Measurements from ENCODE around the gene DMRTA1. TPM values are rescaled to one million over a fixed set of nuclear protein-coding genes. Genes with fewer than 3 reads are reported as not detected.

Gene DMRTA1
- total RNA-seq, 2 donors from 2014 or later: 4.6 to 5.6 TPM

DNA sequence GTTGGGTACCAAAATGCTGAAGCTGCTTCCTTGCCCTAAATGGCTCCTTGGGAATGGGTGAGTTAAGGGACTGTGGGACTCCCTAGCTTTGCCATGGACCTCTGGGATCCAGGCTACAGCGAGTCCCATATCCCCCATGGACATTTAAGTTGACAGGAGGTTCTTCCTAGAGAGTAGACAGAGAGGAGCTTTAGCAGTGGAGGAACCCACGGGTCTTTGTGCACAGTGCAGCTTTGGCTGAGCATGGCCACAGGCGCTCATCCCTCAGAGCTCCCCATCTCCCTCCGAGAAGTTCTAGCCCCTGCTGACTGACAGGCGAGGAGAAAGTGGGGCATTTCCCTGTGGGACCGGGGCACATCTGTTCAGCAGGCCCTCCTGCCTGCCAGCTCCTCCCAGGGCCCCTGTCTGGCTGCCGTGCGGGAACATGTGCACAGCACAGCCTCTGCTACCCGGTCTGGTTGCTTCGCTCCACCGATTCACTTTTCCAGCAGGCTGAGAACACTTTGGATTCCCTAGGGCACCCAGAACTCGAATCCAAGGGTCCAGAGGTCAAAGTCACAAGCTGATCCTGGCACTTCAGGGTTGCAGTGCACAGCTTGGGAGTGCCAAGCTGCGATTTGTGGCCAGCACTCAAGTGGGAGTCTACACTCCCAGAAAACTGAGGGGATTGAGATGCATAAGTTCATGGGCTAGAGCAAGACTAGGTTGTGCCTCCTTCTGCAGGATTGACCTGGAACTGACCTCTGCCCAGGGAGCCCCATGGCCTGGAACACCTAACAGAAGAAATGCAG, 40.6 kb upstream of the DMRTA1 start:
- Histone ChIP-seq H3K36me3 (ENCODE audit: control insufficient read depth, insufficient read depth, low read length) (no peaks in the 10 kb centered on the region), H3K4me1 (ENCODE audit: control insufficient read depth, insufficient read depth, low read length) (no peaks in the 10 kb centered on the region), H3K9me3 (ENCODE audit: control insufficient read depth, low read length) (no peaks in the 10 kb centered on the region), H3K27ac (ENCODE audit: low read depth, low read length) (no peak overlapping the region), H3K9ac (ENCODE audit: extremely low read depth, low read length, poor library complexity, severe bottlenecking) (no peak overlapping the region), H3K27me3 (ENCODE audit: control insufficient read depth, insufficient read depth, low read length, poor library complexity, severe bottlenecking) (no peaks in the 10 kb centered on the region), H3K4me3 (ENCODE audit: low read length) (no peak overlapping the region)
- Mint-ChIP-seq H3K4me3 (no peak overlapping the region), H3K9me3 (no peaks in the 10 kb centered on the region), H3K27me3 (ENCODE audit: insufficient read depth) (no peaks in the 10 kb centered on the region), H3K27ac (no peak overlapping the region), H3K36me3 (ENCODE audit: low read depth) (no peaks in the 10 kb centered on the region), H3K4me1 (no peaks in the 10 kb centered on the region)
- DNase-seq: no peak
- TF ChIP-seq CTCF (conservative IDR thresholded peaks at IDR 0.05): no peak
- WGBS, 2 experiments (ENCODE audit: insufficient coverage in 1 of 2, insufficient read length in 1 of 2): 92 to 93% methylated on average over 9 to 13 of the region's 13 CpGs

DNA sequence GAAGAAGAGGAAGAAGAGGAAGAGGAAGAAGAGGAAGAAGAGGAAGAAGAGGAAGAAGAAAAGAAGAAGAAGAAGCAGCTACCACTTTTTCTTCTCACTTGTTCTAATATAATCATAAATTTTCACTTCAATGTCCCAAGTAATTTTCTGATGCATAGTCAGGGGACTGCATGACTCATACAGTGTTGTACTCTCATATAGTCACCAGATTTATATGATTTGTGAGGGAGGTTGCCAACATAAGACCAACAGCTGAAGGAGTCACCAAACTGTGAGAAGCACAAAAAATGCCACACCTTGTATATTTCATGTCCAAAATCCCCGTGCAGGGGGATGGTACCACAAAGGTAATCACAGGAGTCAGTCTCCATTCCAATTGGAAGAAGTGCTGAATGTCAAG, 32.7 kb upstream of the DMRTA1 start:
- Histone ChIP-seq H3K9me3 (ENCODE audit: control insufficient read depth, low read length) (no peaks in the 10 kb centered on the region), H3K36me3 (ENCODE audit: control insufficient read depth, insufficient read depth, low read length) (no peaks in the 10 kb centered on the region), H3K27me3 (ENCODE audit: control insufficient read depth, insufficient read depth, low read length, poor library complexity, severe bottlenecking) (no peaks in the 10 kb centered on the region), H3K4me3 (ENCODE audit: low read length) (no peak overlapping the region), H3K4me1 (ENCODE audit: control insufficient read depth, insufficient read depth, low read length) (no peaks in the 10 kb centered on the region), H3K27ac (ENCODE audit: low read depth, low read length) (no peak overlapping the region), H3K9ac (ENCODE audit: extremely low read depth, low read length, poor library complexity, severe bottlenecking) (no peak overlapping the region)
- TF ChIP-seq CTCF (conservative IDR thresholded peaks at IDR 0.05): no peak
- DNase-seq: no peak
- 89 to 94% methylated on average over 1 of the region's 1 CpG for WGBS, 2 experiments (ENCODE audit: insufficient coverage in 1 of 2, insufficient read length in 1 of 2)
- Mint-ChIP-seq H3K27me3 (ENCODE audit: insufficient read depth) (no peaks in the 10 kb centered on the region), H3K9me3 (no peaks in the 10 kb centered on the region), H3K36me3 (ENCODE audit: low read depth) (no peaks in the 10 kb centered on the region), H3K4me1 (peaks cover 8% of the 10 kb centered on the region), H3K27ac (no peak overlapping the region), H3K4me3 (no peak overlapping the region)

- no peak for TF ChIP-seq CTCF (conservative IDR thresholded peaks at IDR 0.05)
- no peak overlapping the region for H3K9ac ChIP-seq (ENCODE audit: extremely low read depth, low read length, poor library complexity, severe bottlenecking)
- no peaks in the 10 kb centered on the region for H3K27me3 ChIP-seq (ENCODE audit: control insufficient read depth, insufficient read depth, low read length, poor library complexity, severe bottlenecking)
- Mint-ChIP-seq H3K27ac (no peak overlapping the region), H3K27me3 (ENCODE audit: insufficient read depth) (no peaks in the 10 kb centered on the region), H3K9me3 (no peaks in the 10 kb centered on the region), H3K36me3 (ENCODE audit: low read depth) (no peaks in the 10 kb centered on the region), H3K4me3 (no peak overlapping the region), H3K4me1 (peaks cover 8% of the 10 kb centered on the region)
- no peak overlapping the region for H3K27ac ChIP-seq (ENCODE audit: low read depth, low read length)
- DNase-seq: no peak
- H3K4me1 ChIP-seq (ENCODE audit: control insufficient read depth, insufficient read depth, low read length): no peaks in the 10 kb centered on the region
- no peaks in the 10 kb centered on the region for H3K9me3 ChIP-seq (ENCODE audit: control insufficient read depth, low read length)
- H3K4me3 ChIP-seq (ENCODE audit: low read length): peak overlapping the region; percentile 16
- 80% methylated on average over 5 of the region's 5 CpGs; no CpG with 5 or more reads in 1 of the 2 experiments for WGBS, 2 experiments (ENCODE audit: insufficient coverage in 1 of 2, insufficient read length in 1 of 2)
- H3K36me3 ChIP-seq (ENCODE audit: control insufficient read depth, insufficient read depth, low read length): no peaks in the 10 kb centered on the region
These were observed 30.5 kb upstream of the DMRTA1 start for GRCh38 chr9:22415941-22416691.

Data from endodermal cell (in vitro differentiated cells).